ENCODE measurements around the gene RASA3. TPM values are rescaled to one million over a fixed set of nuclear protein-coding genes. Genes with fewer than 3 reads are reported as not detected.

Gene RASA3
- polyA plus RNA-seq, 3 donors, result 9.0 to 32.6 (median 16.6) TPM

DNA sequence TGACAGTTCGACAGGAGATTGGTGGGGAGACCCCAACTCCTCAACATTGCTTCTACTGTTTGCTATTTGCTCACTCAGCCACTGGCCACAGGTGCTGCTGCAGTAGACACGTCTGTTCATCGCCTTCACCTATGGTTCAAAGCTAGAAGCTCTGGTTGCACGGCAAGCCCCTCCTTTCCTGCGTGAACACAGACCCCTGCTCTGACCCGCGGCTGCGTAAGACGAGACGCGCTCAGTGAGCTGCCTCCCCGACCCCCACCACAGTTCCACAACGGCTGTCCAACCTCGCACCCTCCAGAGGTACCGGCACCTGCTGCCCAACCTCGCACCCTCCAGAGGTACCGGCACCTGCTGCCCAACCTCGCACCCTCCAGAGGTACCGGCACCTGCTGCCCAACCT, 6.8 kb downstream of the RASA3 start:
- H3K27me3 ChIP-seq (ENCODE audit: control insufficient read depth in 2 of 2, insufficient read depth in 2 of 2, low read length in 2 of 2), result no peaks in the 10 kb centered on the region
- Mint-ChIP-seq H3K36me3 (peaks cover 41 to 44% of the 10 kb centered on the region in 2 donors), H3K9me3 (no peaks in the 10 kb centered on the region), H3K27me3 (ENCODE audit: low read depth in 3 of 3) (peaks cover 0 to 3% (median 0%) of the 10 kb centered on the region in 3 donors), H3K4me1 (peaks cover 77% of the 10 kb centered on the region), H3K4me3 (no peak overlapping the region), H3K27ac (peak overlapping the region in 4 of 7 donors; percentile 19 to 37 (median 32))
- peaks cover 90% of the 10 kb centered on the region for H4K20me1 ChIP-seq (ENCODE audit: insufficient read depth, low read length)
- H3K9me3 ChIP-seq (replicated peaks in 1 of 2; ENCODE audit: control insufficient read depth in 1 of 2, insufficient read depth in 1 of 2, low read length in 2 of 2), result no peaks in the 10 kb centered on the region
- peaks cover 72 to 98% of the 10 kb centered on the region in 2 donors for H3K4me1 ChIP-seq (ENCODE audit: control insufficient read depth in 1 of 2, insufficient read depth in 2 of 2, low read length in 2 of 2)
- H3K36me3 ChIP-seq (replicated peaks in 1 of 2; ENCODE audit: control insufficient read depth in 1 of 2, insufficient read depth in 2 of 2, low read length in 2 of 2), result no peaks in the 10 kb centered on the region
- no peak overlapping the region for H3K27ac ChIP-seq (ENCODE audit: low read depth in 1 of 2, low read length in 2 of 2)
- intact Hi-C loops (cut with micrococcal nuclease), result loop anchor here in 1 of 2 donors (5.0 kb wide), 1 partner anchor 58 kb away; no protein-coding TSS in a partner anchor
- H3K4me2 ChIP-seq (replicated peaks; ENCODE audit: extremely low read depth, low read length, poor library complexity, severe bottlenecking), result no peak overlapping the region
- H3K4me3 ChIP-seq (replicated peaks in 1 of 3; ENCODE audit: low read depth in 2 of 3, low read length in 3 of 3), result no peak overlapping the region
- peaks cover 93% of the 10 kb centered on the region for H3K79me2 ChIP-seq (ENCODE audit: insufficient read depth, low read length)
- TF ChIP-seq, protein P1, sequence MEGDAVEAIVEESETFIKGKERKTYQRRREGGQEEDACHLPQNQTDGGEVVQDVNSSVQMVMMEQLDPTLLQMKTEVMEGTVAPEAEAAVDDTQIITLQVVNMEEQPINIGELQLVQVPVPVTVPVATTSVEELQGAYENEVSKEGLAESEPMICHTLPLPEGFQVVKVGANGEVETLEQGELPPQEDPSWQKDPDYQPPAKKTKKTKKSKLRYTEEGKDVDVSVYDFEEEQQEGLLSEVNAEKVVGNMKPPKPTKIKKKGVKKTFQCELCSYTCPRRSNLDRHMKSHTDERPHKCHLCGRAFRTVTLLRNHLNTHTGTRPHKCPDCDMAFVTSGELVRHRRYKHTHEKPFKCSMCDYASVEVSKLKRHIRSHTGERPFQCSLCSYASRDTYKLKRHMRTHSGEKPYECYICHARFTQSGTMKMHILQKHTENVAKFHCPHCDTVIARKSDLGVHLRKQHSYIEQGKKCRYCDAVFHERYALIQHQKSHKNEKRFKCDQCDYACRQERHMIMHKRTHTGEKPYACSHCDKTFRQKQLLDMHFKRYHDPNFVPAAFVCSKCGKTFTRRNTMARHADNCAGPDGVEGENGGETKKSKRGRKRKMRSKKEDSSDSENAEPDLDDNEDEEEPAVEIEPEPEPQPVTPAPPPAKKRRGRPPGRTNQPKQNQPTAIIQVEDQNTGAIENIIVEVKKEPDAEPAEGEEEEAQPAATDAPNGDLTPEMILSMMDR (IDR thresholded peaks at IDR 0.05), result no peak
- no peak overlapping the region for H2AFZ ChIP-seq (ENCODE audit: insufficient read depth, low read depth, low read length, poor library complexity, severe bottlenecking)
- DNase-seq, result no peak
- 99% methylated on average over 13 of the region's 19 CpGs for WGBS (ENCODE audit: insufficient coverage)
- no peak overlapping the region for H3K9ac ChIP-seq (ENCODE audit: insufficient read depth, low read length, poor library complexity, severe bottlenecking)

DNA sequence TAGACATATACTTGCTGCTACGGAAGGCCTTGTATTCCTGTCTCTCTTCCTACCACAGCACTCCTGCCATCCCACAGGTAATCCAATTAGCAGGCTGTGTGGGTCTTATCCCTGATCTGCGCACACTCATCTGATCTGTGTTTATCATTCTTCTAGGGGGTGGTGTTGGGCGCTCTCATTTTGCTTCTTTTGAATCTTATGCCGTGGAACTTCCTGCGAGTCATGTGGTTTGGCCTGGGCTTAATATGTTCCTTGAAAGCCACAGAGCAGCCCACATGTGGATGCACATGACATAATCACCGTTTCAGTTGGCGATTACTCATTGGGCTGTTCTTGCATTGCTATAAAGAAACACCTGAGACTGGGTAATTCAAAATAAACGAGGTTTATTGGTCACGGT, 7.5 kb downstream of the RASA3 start:
- H2AFZ ChIP-seq (ENCODE audit: insufficient read depth, low read depth, low read length, poor library complexity, severe bottlenecking), result no peak overlapping the region
- peaks cover 68 to 95% of the 10 kb centered on the region in 2 donors for H3K4me1 ChIP-seq (ENCODE audit: control insufficient read depth in 1 of 2, insufficient read depth in 2 of 2, low read length in 2 of 2)
- H3K36me3 ChIP-seq (replicated peaks in 1 of 2; ENCODE audit: control insufficient read depth in 1 of 2, insufficient read depth in 2 of 2, low read length in 2 of 2), result no peaks in the 10 kb centered on the region
- H3K9ac ChIP-seq (ENCODE audit: insufficient read depth, low read length, poor library complexity, severe bottlenecking), result no peak overlapping the region
- H3K27ac Mint-ChIP-seq, result peak overlapping the region in 5 of 7 donors; percentile 35 to 81 (median 58)
- intact Hi-C loops (cut with micrococcal nuclease), result loop anchor here in 1 of 2 donors (5.0 kb wide), 1 partner anchor 58 kb away; no protein-coding TSS in a partner anchor
- H3K9me3 ChIP-seq (replicated peaks in 1 of 2; ENCODE audit: control insufficient read depth in 1 of 2, insufficient read depth in 1 of 2, low read length in 2 of 2), result no peaks in the 10 kb centered on the region
- H3K4me3 ChIP-seq (replicated peaks in 1 of 3; ENCODE audit: low read depth in 2 of 3, low read length in 3 of 3), result no peak overlapping the region
- peaks cover 87% of the 10 kb centered on the region for H4K20me1 ChIP-seq (ENCODE audit: insufficient read depth, low read length)
- TF ChIP-seq, protein P1 (IDR thresholded peaks at IDR 0.05), result no peak
- H3K79me2 ChIP-seq (ENCODE audit: insufficient read depth, low read length), result peaks cover 89% of the 10 kb centered on the region
- H3K36me3 Mint-ChIP-seq, result peaks cover 43 to 46% of the 10 kb centered on the region in 2 donors
- H3K4me3 Mint-ChIP-seq, result no peak overlapping the region
- peaks cover 0 to 3% (median 2%) of the 10 kb centered on the region in 3 donors for H3K27me3 Mint-ChIP-seq (ENCODE audit: low read depth in 3 of 3)
- H3K4me2 ChIP-seq (replicated peaks; ENCODE audit: extremely low read depth, low read length, poor library complexity, severe bottlenecking), result no peak overlapping the region
- H3K27me3 ChIP-seq (ENCODE audit: control insufficient read depth in 2 of 2, insufficient read depth in 2 of 2, low read length in 2 of 2), result no peaks in the 10 kb centered on the region
- peaks cover 73% of the 10 kb centered on the region for H3K4me1 Mint-ChIP-seq
- no peak overlapping the region for H3K27ac ChIP-seq (ENCODE audit: low read depth in 1 of 2, low read length in 2 of 2)
- 19% methylated on average over 7 of the region's 9 CpGs for WGBS (ENCODE audit: insufficient coverage)
- DNase-seq, result peak; percentile 44 to 75 (median 52)
- H3K9me3 Mint-ChIP-seq, result no peaks in the 10 kb centered on the region
